Common myeloid progenitor, CD34-positive (primary cell): ENCODE results near the gene NALCN.

ENCODE experiments used
- CTCF ChIA-PET: fragments of 350-600 bp; sonication (Branson Sonifier 250); formaldehyde crosslinking; loops from one replicate; lab custom pipeline; 2021; ENCODE audit warnings: antibody characterized with exemption; lab: Charles Lee
- POLR2A ChIA-PET: fragments of 350-600 bp; sonication (Branson Sonifier 250); formaldehyde crosslinking; loops from one replicate; lab custom pipeline; 2021; ENCODE audit warnings: antibody characterized with exemption; lab: Charles Lee
- DNase-seq, 3 donors: peaks; one replicate each; pipeline versions ENCODE4 v3.0.0 to v3.0.0-alpha.2; 2013
- H3K27ac ChIP-seq, 2 experiments: 1 replicate in 1 of 2; 2 replicates in 1 of 2; pipeline ENCODE4 v1.7.0; 2013; ENCODE audit warnings: inconsistent platforms in 2 of 2, low read length in 2 of 2, mild to moderate bottlenecking in 2 of 2, low read depth in 1 of 2, moderate library complexity in 1 of 2; ENCODE audit not compliant: severe bottlenecking in 2 of 2, insufficient read depth in 1 of 2, poor library complexity in 1 of 2
- H3K27me3 ChIP-seq, 5 experiments: replicated peaks in 2 of 5; 1 replicate in 3 of 5; 2 replicates in 2 of 5; pipeline versions ENCODE4 v1.6.1 to v1.7.0; 2013; ENCODE audit warnings: low read length in 4 of 5, mild to moderate bottlenecking in 2 of 5, moderate library complexity in 2 of 5, inconsistent platforms in 1 of 5; ENCODE audit not compliant: insufficient read depth in 5 of 5, control insufficient read depth in 4 of 5
- H3K36me3 ChIP-seq, 4 experiments: 1 replicate in 2 of 4; 2 replicates in 2 of 4; pipeline versions ENCODE4 v1.6.1 to v1.7.0; 2013; ENCODE audit warnings: low read length in 3 of 4, control low read depth in 1 of 4, mild to moderate bottlenecking in 1 of 4; ENCODE audit not compliant: control insufficient read depth in 4 of 4, insufficient read depth in 4 of 4
- H3K4me1 ChIP-seq, 4 experiments: 1 replicate in 3 of 4; 2 replicates in 1 of 4; pipeline versions ENCODE4 v1.6.1 to v1.7.1; 2013; ENCODE audit warnings: low read length in 3 of 4, mild to moderate bottlenecking in 3 of 4, control low read depth in 1 of 4, inconsistent platforms in 1 of 4, moderate library complexity in 1 of 4; ENCODE audit not compliant: control insufficient read depth in 4 of 4, insufficient read depth in 4 of 4; ENCODE audit errors: control extremely low read depth in 1 of 4
- H3K4me3 ChIP-seq, 7 experiments: 1 replicate in 4 of 7; 2 replicates in 3 of 7; pipeline versions ENCODE4 v1.5.1 to v1.7.0; 2013; ENCODE audit warnings: mild to moderate bottlenecking in 7 of 7, low read length in 6 of 7, moderate library complexity in 6 of 7, inconsistent platforms in 2 of 7, low read depth in 2 of 7, control low read depth in 1 of 7; ENCODE audit not compliant: insufficient read depth in 4 of 7, control insufficient read depth in 1 of 7; ENCODE audit errors: extremely low read depth in 1 of 7
- H3K9me3 ChIP-seq, 5 experiments: 1 replicate in 4 of 5; 2 replicates in 1 of 5; pipeline versions ENCODE4 v1.6.1 to v1.7.1; 2013; ENCODE audit warnings: low read length in 4 of 5, mild to moderate bottlenecking in 2 of 5, inconsistent platforms in 1 of 5, low read depth in 1 of 5, moderate library complexity in 1 of 5; ENCODE audit not compliant: control insufficient read depth in 4 of 5, insufficient read depth in 2 of 5; ENCODE audit errors: control extremely low read depth in 1 of 5
- WGBS: methylation state at CpG from one replicate; pipeline ENCODE4 v1.1.5; 2013; ENCODE audit not compliant: insufficient coverage; 5-methylcytosine and 5-hydroxymethylcytosine counted together

The NALCN gene

DNA sequence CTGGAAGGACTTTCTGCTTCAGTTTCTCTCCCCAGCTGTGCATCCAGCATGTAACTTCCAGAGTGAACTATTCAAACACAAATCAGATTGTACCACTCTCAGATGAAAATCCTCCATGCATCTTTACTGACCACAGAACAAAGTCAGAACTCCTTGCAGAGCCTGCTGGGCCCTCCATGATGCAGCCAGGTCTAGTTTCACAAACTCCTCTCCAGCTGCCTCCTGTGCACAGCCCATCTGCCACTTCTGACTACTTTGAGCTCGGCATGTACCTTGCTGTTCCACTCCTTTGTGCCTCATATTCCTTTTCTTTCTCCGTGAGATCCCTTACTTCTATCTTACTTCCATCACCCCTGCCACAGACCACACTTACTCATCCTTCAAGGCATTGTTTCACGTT lies 31.4 kb downstream of the NALCN start:
- Histone ChIP-seq H3K9me3 (peaks cover 0 to 1% (median 0%) of the 10 kb centered on the region in 5 experiments), H3K4me3 (no peak overlapping the region), H3K4me1 (no peaks in the 10 kb centered on the region), H3K36me3 (no peaks in the 10 kb centered on the region), H3K27ac (no peak overlapping the region), H3K27me3 (no peaks in the 10 kb centered on the region)
- no peak for DNase-seq
- 59% methylated on average over 3 of the region's 3 CpGs for WGBS
- ChIA-PET POLR2A (no interaction called here), CTCF (no interaction called here)

DNA sequence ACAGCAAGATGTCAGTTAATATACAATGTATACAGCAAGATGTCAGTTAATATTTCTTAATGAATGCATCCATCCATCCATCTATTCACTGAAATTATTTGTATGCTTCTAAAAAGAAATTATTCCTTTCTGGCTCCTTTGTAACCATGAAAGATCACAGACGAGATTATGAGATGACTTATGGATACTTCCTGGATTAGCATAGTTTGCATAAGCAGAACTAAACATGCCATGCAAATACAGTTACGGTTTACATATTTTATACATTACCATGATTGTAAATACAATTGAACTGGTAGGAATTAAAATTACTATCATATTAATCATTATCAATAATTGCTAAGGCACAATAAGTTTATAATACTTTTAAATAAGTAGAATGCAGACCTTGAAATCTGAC lies 32.7 kb downstream of the NALCN start:
- H3K9me3 ChIP-seq, result peaks cover 0 to 1% (median 0%) of the 10 kb centered on the region in 5 experiments
- no peaks in the 10 kb centered on the region for H3K27me3 ChIP-seq
- no peaks in the 10 kb centered on the region for H3K4me1 ChIP-seq
- H3K27ac ChIP-seq, result no peak overlapping the region
- H3K4me3 ChIP-seq, result no peak overlapping the region
- DNase-seq, result no peak
- CTCF ChIA-PET, result no interaction called here
- WGBS, result no CpG with 5 or more reads among the region's 2 CpGs
- POLR2A ChIA-PET, result no interaction called here
- no peaks in the 10 kb centered on the region for H3K36me3 ChIP-seq

DNA sequence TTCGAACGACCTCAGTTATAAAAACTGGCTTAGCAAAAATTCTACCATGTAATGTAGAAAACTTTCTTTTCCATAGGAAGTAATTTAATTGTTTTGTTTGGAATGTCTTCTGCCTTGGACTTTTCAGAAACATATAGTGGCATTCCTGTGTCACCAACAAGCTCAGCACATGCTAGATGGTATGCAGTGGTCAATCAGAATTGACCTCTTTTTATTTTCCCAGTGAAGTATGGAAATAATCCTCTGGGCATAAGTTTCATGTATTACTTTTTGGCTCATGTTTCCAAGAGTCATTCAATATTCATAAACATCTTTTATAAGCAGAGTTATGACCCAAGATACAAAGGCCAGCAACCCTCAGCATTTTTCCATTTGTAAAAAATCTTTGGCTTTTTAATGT lies 33.6 kb downstream of the NALCN start:
- no peaks in the 10 kb centered on the region for H3K27me3 ChIP-seq
- no peaks in the 10 kb centered on the region for H3K4me1 ChIP-seq
- H3K27ac ChIP-seq, result no peak overlapping the region
- peaks cover 0 to 1% (median 0%) of the 10 kb centered on the region in 5 experiments for H3K9me3 ChIP-seq
- DNase-seq, result no peak
- H3K36me3 ChIP-seq, result no peaks in the 10 kb centered on the region
- CTCF ChIA-PET, result no interaction called here
- WGBS, result no CpG with 5 or more reads among the region's 2 CpGs
- POLR2A ChIA-PET, result interaction anchor here (0.7 kb wide), 1 partner anchor 252 kb away, joined by 3 read pairs; no protein-coding TSS in a partner anchor
- no peak overlapping the region for H3K4me3 ChIP-seq

DNA sequence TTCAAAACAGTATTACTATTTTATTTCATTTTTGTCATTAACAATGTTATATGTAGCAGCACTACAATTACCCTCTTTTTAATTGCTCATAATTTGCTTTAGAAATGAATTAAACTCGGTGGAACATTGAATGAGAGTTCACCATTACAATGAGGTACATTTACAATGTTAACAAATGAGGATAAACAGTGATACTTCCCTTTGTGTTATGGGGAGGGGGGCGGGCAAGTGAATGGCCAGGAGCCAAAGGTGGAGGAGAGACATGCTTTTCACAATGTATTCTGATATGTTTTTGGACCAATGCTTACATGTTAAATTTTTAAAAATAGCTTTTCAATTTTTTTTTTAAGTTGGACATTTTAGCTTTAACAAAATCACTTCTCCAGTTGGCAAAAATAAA lies 34.2 kb downstream of the NALCN start:
- no CpG with 5 or more reads among the region's 2 CpGs for whole genome bisulfite sequencing
- Histone ChIP-seq H3K4me1 (no peaks in the 10 kb centered on the region), H3K27me3 (no peaks in the 10 kb centered on the region), H3K27ac (no peak overlapping the region), H3K9me3 (peaks cover 0 to 1% (median 0%) of the 10 kb centered on the region in 5 experiments), H3K36me3 (no peaks in the 10 kb centered on the region), H3K4me3 (no peak overlapping the region)
- POLR2A ChIA-PET, result interaction anchor here (0.7 kb wide), 1 partner anchor 253 kb away, joined by 3 read pairs; no protein-coding TSS in a partner anchor
- DNase-seq, result no peak
- CTCF ChIA-PET, result no interaction called here

DNA sequence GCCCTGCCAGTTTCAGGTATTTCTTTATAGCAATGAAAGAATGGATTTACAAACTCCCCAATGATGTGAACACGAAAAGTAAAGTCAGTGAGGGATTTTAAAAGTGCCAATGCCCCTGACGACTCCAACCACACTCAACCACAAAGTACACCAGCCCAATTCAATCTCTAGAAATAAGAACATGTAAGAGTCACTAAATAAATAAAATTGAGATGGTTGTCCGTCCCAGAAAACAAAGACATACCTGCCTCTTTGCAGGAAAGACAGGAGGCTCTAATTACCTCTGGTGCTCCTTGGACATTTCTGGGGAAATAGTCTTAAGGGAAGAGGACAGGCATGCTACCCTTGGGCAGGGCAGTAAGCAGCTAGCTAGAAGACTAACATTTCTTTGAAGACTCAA lies 55.8 kb downstream of the NALCN start:
- POLR2A ChIA-PET, result no interaction called here
- Histone ChIP-seq H3K27me3 (no peaks in the 10 kb centered on the region), H3K36me3 (no peaks in the 10 kb centered on the region), H3K9me3 (no peaks in the 10 kb centered on the region), H3K4me3 (no peak overlapping the region), H3K4me1 (no peaks in the 10 kb centered on the region), H3K27ac (no peak overlapping the region)
- DNase-seq, result no peak
- CTCF ChIA-PET, result no interaction called here
- 80% methylated on average over 1 of the region's 3 CpGs for whole genome bisulfite sequencing

DNA sequence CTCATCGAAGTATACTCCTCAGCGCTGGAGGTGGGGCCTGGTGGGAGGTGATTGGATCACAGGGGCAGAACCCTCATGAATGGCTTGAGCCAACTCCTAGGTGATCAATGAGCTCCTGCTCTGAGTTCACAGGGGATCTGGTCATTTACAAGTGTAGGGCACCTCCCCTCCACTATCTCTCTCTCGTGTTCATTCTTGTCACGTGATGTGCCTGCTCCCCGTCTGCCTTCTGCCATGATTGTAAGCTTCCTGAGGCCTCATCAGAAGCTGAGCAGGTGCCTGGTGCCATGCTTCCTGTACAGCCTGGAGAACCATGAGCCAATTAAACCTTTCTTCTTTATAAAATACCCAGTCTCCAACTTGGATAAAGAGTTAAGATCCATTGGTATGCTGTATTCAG lies 61.4 kb downstream of the NALCN start:
- peaks cover 0 to 1% (median 0%) of the 10 kb centered on the region in 5 experiments for H3K27me3 ChIP-seq
- no peak overlapping the region for H3K4me3 ChIP-seq
- ChIA-PET CTCF (no interaction called here), POLR2A (no interaction called here)
- no peak overlapping the region for H3K27ac ChIP-seq
- DNase-seq, result no peak
- H3K4me1 ChIP-seq, result no peaks in the 10 kb centered on the region
- H3K36me3 ChIP-seq, result no peaks in the 10 kb centered on the region
- H3K9me3 ChIP-seq, result peaks cover 0 to 2% (median 0%) of the 10 kb centered on the region in 5 experiments
- WGBS, result 95% methylated on average over 5 of the region's 5 CpGs

DNA sequence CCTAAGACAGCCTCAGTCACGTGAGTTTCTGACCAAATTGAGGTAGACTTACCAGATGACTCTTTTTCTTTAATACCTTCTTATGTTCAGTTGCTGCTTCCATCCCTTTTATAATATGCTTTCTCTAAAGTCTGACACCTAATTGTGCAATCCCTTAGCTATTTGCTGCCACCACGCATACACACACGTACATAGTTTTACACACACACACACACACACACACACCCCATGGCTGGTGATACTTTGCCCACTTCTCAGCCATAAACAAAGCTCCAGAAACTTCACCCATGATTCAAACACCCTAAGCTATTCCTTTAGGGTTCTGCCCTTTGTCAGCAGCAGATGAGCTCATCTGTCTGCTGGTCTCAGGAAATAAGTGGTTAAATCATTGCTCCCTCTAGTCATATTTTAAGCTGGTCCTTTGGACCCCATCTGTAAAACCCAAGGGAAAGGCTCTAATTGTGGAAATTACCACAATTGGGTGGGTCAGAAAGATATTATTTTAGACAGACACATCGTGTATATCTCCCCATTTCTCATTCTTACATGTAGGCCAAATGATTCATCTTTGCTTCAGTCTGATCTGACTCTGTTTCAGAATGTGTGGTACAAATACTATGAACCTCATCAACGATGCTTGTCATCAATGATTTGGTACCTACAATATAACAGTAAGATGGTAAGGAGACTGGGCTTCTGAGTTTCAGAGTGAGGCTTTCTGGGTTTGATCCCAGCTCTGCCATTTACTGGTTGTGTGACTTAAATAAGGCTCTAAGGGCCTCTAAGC lies 69.2 kb downstream of the NALCN start:
- H3K4me1 ChIP-seq, result no peaks in the 10 kb centered on the region
- H3K9me3 ChIP-seq, result no peaks in the 10 kb centered on the region
- H3K27ac ChIP-seq, result no peak overlapping the region
- no peaks in the 10 kb centered on the region for H3K36me3 ChIP-seq
- ChIA-PET POLR2A (no interaction called here), CTCF (no interaction called here)
- H3K4me3 ChIP-seq, result no peak overlapping the region
- WGBS, result 81% methylated on average over 4 of the region's 5 CpGs
- peaks cover 0 to 1% (median 0%) of the 10 kb centered on the region in 5 experiments for H3K27me3 ChIP-seq
- DNase-seq, result no peak
